ENCODE data around the gene NLRP5. TPM values are rescaled to one million over a fixed set of nuclear protein-coding genes. Genes with fewer than 3 reads are reported as not detected.

The NLRP5 gene
- polyA plus RNA-seq, 2 of the 4 experiments (the other 2 are of a cell fraction): not detected

DNA sequence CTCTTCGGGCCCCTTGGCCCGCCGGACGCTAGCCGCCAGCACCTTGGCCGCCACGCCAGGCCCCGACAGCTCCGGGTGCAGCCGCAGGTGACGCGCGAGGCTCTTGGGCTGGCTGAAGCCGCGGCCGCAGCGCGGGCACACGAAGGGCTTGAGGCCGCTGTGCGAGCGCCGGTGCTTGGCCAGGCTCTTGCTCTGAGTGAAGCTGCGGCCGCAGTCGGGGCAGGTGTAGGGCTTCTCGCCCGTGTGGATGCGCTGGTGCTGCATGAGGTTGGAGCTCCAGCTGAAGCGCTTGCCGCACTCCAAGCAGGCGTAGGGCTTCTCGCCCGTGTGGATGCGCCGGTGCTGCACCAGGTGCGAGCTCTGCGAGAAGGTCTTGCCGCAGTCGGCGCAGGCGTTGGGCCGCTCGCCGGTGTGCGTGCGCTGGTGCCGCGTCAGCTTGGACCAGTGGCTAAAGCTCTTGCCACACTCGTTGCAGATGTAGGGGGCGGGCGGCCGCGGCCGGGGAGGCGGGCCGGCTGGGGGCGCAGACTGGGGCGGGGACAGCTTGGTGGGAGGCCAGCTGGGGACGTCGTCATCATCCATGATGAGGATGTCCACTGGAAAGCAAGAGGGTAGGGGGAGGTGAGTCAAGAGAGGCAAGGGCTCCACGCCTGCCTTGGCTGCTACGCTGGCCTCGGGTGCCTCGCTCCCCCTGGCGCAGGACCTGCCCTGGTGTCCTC lies 102.1 kb downstream of the NLRP5 start:
- POLR2A ChIA-PET: no interaction called here
- H3K9me3 ChIP-seq: no peaks in the 10 kb centered on the region

DNA sequence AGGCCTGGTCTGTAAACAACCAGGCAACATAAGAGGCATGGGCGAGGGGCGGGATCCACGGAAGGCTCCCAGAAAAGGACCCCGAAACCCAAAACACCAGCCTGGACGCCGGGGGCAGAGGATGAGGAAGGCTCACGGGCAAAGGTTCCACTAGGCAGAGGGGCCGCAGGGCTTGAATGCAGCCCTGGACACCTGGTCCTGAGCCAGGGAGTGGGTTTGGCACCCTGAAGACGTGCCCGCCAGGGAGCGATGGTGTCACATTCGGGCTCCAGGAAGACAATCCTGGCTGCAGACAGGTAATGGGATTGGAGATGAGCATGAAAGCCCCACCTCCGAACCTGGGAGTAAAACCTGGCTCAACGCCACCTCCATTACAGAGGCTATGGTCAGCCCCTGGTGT lies 102.8 kb downstream of the NLRP5 start:
- ChIA-PET CTCF (interaction anchor here (1.2 to 2.7 kb wide), 4 partner anchors 11 to 18 kb away, joined by 3 to 11 read pairs (median 4); no protein-coding TSS in a partner anchor), POLR2A (no interaction called here)
- WGBS (ENCODE audit: missing lambda C conversion rate): 91% methylated on average over 14 of the region's 14 CpGs
- Histone ChIP-seq H3K27ac (no peak overlapping the region), H3K4me2 (no peak overlapping the region), H3K4me3 (no peak overlapping the region), H3K4me1 (peaks cover 18% of the 10 kb centered on the region), H3K9me3 (no peaks in the 10 kb centered on the region)
- TF ChIP-seq CEBPB (IDR thresholded peaks at IDR 0.05): no peak
- no peak for TF ChIP-seq KDM1A (IDR thresholded peaks at IDR 0.05; ENCODE audit: low read depth)
- TF ChIP-seq, protein P1, sequence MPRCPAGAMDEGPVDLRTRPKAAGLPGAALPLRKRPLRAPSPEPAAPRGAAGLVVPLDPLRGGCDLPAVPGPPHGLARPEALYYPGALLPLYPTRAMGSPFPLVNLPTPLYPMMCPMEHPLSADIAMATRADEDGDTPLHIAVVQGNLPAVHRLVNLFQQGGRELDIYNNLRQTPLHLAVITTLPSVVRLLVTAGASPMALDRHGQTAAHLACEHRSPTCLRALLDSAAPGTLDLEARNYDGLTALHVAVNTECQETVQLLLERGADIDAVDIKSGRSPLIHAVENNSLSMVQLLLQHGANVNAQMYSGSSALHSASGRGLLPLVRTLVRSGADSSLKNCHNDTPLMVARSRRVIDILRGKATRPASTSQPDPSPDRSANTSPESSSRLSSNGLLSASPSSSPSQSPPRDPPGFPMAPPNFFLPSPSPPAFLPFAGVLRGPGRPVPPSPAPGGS (IDR thresholded peaks at IDR 0.05): no peak
- TF ChIP-seq ZC3H11A (IDR thresholded peaks at IDR 0.05): no peak
- no peak for TF ChIP-seq EHMT2 (IDR thresholded peaks at IDR 0.05; ENCODE audit: low read depth)
- no peak for TF ChIP-seq MAZ (IDR thresholded peaks at IDR 0.05; ENCODE audit: borderline replicate concordance, low read depth, low read length)
- TF ChIP-seq JUN (IDR thresholded peaks at IDR 0.05): no peak
- DNase-seq (ENCODE audit: low read depth in 1 of 2, low spot score in 1 of 2) (no peak), FAIRE-seq (no peak), ATAC-seq (no peak)

More for the DNA sequence above, 102.1 kb downstream of the NLRP5 start:
- ATAC-seq: no peak
- Histone ChIP-seq H3K27ac (no peak overlapping the region), H3K4me2 (no peak overlapping the region), H3K4me3 (no peak overlapping the region), H3K4me1 (peaks cover 18% of the 10 kb centered on the region)
- DNase-seq (ENCODE audit: low read depth in 1 of 2, low spot score in 1 of 2): no peak
- TF ChIP-seq, protein P2, sequence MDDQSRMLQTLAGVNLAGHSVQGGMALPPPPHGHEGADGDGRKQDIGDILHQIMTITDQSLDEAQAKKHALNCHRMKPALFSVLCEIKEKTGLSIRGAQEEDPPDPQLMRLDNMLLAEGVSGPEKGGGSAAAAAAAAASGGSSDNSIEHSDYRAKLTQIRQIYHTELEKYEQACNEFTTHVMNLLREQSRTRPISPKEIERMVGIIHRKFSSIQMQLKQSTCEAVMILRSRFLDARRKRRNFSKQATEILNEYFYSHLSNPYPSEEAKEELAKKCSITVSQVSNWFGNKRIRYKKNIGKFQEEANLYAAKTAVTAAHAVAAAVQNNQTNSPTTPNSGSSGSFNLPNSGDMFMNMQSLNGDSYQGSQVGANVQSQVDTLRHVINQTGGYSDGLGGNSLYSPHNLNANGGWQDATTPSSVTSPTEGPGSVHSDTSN (IDR thresholded peaks at IDR 0.05): no peak
- TF ChIP-seq, protein P3, sequence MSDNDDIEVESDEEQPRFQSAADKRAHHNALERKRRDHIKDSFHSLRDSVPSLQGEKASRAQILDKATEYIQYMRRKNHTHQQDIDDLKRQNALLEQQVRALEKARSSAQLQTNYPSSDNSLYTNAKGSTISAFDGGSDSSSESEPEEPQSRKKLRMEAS (IDR thresholded peaks at IDR 0.05): no peak
- no peak for TF ChIP-seq EHMT2 (IDR thresholded peaks at IDR 0.05; ENCODE audit: low read depth)
- no peak for TF ChIP-seq SMC3 (IDR thresholded peaks at IDR 0.05)
- no peak for TF ChIP-seq ZSCAN20 (CRISPR knock-in tag; IDR thresholded peaks at IDR 0.05)
- TF ChIP-seq KDM5A (IDR thresholded peaks at IDR 0.05): no peak
- no peak for TF ChIP-seq FOXS1 (CRISPR knock-in tag; IDR thresholded peaks at IDR 0.05)
- no peak for TF ChIP-seq CEBPB (IDR thresholded peaks at IDR 0.05)
- no peak for TF ChIP-seq POLR2A (IDR thresholded peaks at IDR 0.05; ENCODE audit: low read length)
- TF ChIP-seq RAD21 (conservative IDR thresholded peaks at IDR 0.05 in 1 of 2, IDR thresholded peaks at IDR 0.05 in 1 of 2): no peak
- TF ChIP-seq HEYL (CRISPR knock-in tag; IDR thresholded peaks at IDR 0.05): no peak
- no peak for TF ChIP-seq HOXB5 (CRISPR knock-in tag; IDR thresholded peaks at IDR 0.05)
- FAIRE-seq: no peak
- 94% methylated on average over 43 of the region's 66 CpGs for WGBS (ENCODE audit: missing lambda C conversion rate)
- CTCF ChIA-PET: interaction anchor here (0.6 to 1.3 kb wide), 5 partner anchors 8 to 245 kb away, joined by 3 to 5 read pairs (median 3); no protein-coding TSS in a partner anchor

DNA sequence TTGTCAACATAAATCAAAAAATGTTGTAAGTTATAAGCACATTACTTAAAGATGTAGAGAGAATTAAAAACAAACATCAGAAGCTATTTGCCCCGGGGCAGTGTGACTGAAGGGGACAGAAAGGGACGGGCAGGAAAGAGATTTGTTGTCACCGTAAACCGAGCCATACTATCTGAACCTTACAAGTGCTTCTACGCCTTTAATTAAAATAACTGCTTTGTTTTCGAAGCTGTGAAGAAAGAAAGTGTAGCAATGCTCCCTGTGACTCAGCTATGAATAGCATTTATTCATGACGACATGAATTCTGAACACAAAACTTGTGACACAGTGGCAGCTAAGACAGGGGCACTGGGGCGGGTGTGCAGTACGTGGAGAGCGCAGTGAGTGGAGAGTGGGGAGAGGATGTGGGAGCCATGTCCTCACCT lies 104.5 kb downstream of the NLRP5 start:
- DNase-seq (ENCODE audit: low read depth in 1 of 2, low spot score in 1 of 2) (peak in 1 of 2 experiments; percentile 33), FAIRE-seq (no peak), ATAC-seq (peak; percentile 42 to 51; a peak in 5 of 6 replicates)
- 65% methylated on average over 10 of the region's 10 CpGs for WGBS (ENCODE audit: missing lambda C conversion rate)
- Histone ChIP-seq H3K9me3 (no peaks in the 10 kb centered on the region), H3K4me3 (peak overlapping the region; percentile 54), H3K4me1 (peaks cover 18% of the 10 kb centered on the region), H3K27ac (peak overlapping the region; percentile 56 to 67; a peak in 5 of 6 replicates), H3K4me2 (peak overlapping the region; percentile 96)
- CTCF ChIA-PET: interaction anchor here (1.0 to 2.7 kb wide), 8 partner anchors 10 to 191 kb away, joined by 3 to 11 read pairs (median 4); no protein-coding TSS in a partner anchor
- no peak for TF ChIP-seq FOSL2 (IDR thresholded peaks at IDR 0.05)
- TF ChIP-seq FOSL2 (CRISPR knock-in tag; IDR thresholded peaks at IDR 0.05): peak; percentile 69
- no peak for TF ChIP-seq FOXS1 (CRISPR knock-in tag; IDR thresholded peaks at IDR 0.05)
- 0 out of 4 replicates have a peak, but pooled peaks of 1 of the 2 experiments have one; percentile 21 for TF ChIP-seq CEBPB (IDR thresholded peaks at IDR 0.05)
- POLR2A ChIA-PET: interaction anchor here (0.7 kb wide), 1 partner anchor 30 kb away, joined by 3 read pairs; no protein-coding TSS in a partner anchor
